Stimulated activated naive B cell treated with anti-CD40 and anti-IgM and Interleukin-4, amounts not matched to agents 10 μg/mL and 1 μg/mL and 100 μg/mL, for 72 hours (primary cell): ENCODE data around the gene LRRC26.

Experiments
- ATAC-seq, 2 donors: fragments of 150-1000 bp; cut with Tn5 transposase; replicated peaks; 2 replicates each; pipeline ENCODE4 v1.10.0; 2021; ENCODE audit warnings: moderate library complexity in 1 of 2
- DNase-seq: peaks from one replicate; pipeline ENCODE4 v3.0.0; 2021
- H3K27ac Mint-ChIP-seq: one replicate; pipeline ENCODE4 v1.8.0; 2022; ENCODE audit warnings: mild to moderate bottlenecking, mixed read lengths
- H3K27me3 Mint-ChIP-seq, 2 donors: one replicate each; pipeline ENCODE4 v1.8.0; 2022; ENCODE audit warnings: mixed read lengths in 2 of 2
- H3K36me3 Mint-ChIP-seq, 2 donors: one replicate each; pipeline ENCODE4 v1.8.0; 2022; ENCODE audit warnings: mixed read lengths in 2 of 2, mild to moderate bottlenecking in 1 of 2
- H3K4me1 Mint-ChIP-seq, 2 donors: one replicate each; pipeline ENCODE4 v1.8.0; 2022; ENCODE audit warnings: mixed read lengths in 2 of 2, mild to moderate bottlenecking in 1 of 2
- H3K4me3 Mint-ChIP-seq, 2 donors: one replicate each; pipeline ENCODE4 v1.8.0; 2022; ENCODE audit warnings: mild to moderate bottlenecking in 2 of 2, mixed read lengths in 2 of 2, moderate library complexity in 1 of 2
- H3K9me3 Mint-ChIP-seq, 2 donors: one replicate each; pipeline ENCODE4 v1.8.0; 2022; ENCODE audit warnings: mixed read lengths in 2 of 2, mild to moderate bottlenecking in 1 of 2

Gene LRRC26

GRCh38 chr9:137163365-137163715 is 6.5 kb downstream of the LRRC26 start:
- Mint-ChIP-seq H3K27ac (peak overlapping the region; percentile 83), H3K4me3 (peak overlapping the region in 1 of 2 donors; percentile 29), H3K36me3 (no peaks in the 10 kb centered on the region), H3K27me3 (peaks cover 59 to 77% of the 10 kb centered on the region in 2 donors), H3K4me1 (peaks cover 11 to 19% of the 10 kb centered on the region in 2 donors), H3K9me3 (no peaks in the 10 kb centered on the region)
- DNase-seq (no peak), ATAC-seq (no peak)

GRCh38 chr9:137162505-137163364 is 7.1 kb downstream of the LRRC26 start:
- H3K36me3 Mint-ChIP-seq, result no peaks in the 10 kb centered on the region
- peaks cover 65 to 78% of the 10 kb centered on the region in 2 donors for H3K27me3 Mint-ChIP-seq
- H3K4me1 Mint-ChIP-seq, result peaks cover 14 to 19% of the 10 kb centered on the region in 2 donors
- H3K27ac Mint-ChIP-seq, result no peak overlapping the region
- no peak for ATAC-seq
- DNase-seq, result no peak
- no peaks in the 10 kb centered on the region for H3K9me3 Mint-ChIP-seq
- H3K4me3 Mint-ChIP-seq, result peak overlapping the region in 1 of 2 donors; percentile 39

- H3K4me3 Mint-ChIP-seq, result no peak overlapping the region
- H3K36me3 Mint-ChIP-seq, result no peaks in the 10 kb centered on the region
- DNase-seq, result no peak
- no peak for ATAC-seq
- no peaks in the 10 kb centered on the region for H3K9me3 Mint-ChIP-seq
- no peak overlapping the region for H3K27ac Mint-ChIP-seq
- H3K27me3 Mint-ChIP-seq, result peaks cover 71 to 85% of the 10 kb centered on the region in 2 donors
- peaks cover 18 to 24% of the 10 kb centered on the region in 2 donors for H3K4me1 Mint-ChIP-seq
Observed at GRCh38 chr9:137161558-137162486, 8.0 kb downstream of the LRRC26 start.

- ATAC-seq (no peak), DNase-seq (no peak)
- Mint-ChIP-seq H3K4me1 (peaks cover 19 to 20% of the 10 kb centered on the region in 2 donors), H3K27me3 (peaks cover 66 to 84% of the 10 kb centered on the region in 2 donors), H3K27ac (peak overlapping the region; percentile 42), H3K4me3 (no peak overlapping the region), H3K36me3 (no peaks in the 10 kb centered on the region), H3K9me3 (no peaks in the 10 kb centered on the region)
Observed at GRCh38 chr9:137160716-137161557, 8.9 kb downstream of the LRRC26 start.

- DNase-seq, result no peak
- no peaks in the 10 kb centered on the region for H3K9me3 Mint-ChIP-seq
- no peak overlapping the region for H3K4me3 Mint-ChIP-seq
- ATAC-seq, result no peak
- H3K27ac Mint-ChIP-seq, result peak overlapping the region; percentile 14
- peaks cover 19 to 20% of the 10 kb centered on the region in 2 donors for H3K4me1 Mint-ChIP-seq
- no peaks in the 10 kb centered on the region for H3K36me3 Mint-ChIP-seq
- H3K27me3 Mint-ChIP-seq, result peaks cover 65 to 84% of the 10 kb centered on the region in 2 donors
Observed at GRCh38 chr9:137160054-137160425, 9.8 kb downstream of the LRRC26 start.

- Mint-ChIP-seq H3K27me3 (peaks cover 66 to 83% of the 10 kb centered on the region in 2 donors), H3K36me3 (no peaks in the 10 kb centered on the region), H3K4me3 (no peak overlapping the region), H3K4me1 (peaks cover 19 to 20% of the 10 kb centered on the region in 2 donors), H3K27ac (peak overlapping the region; percentile 14), H3K9me3 (no peaks in the 10 kb centered on the region)
- ATAC-seq (peak in 1 of 2 donors; percentile 13), DNase-seq (no peak)
Observed at GRCh38 chr9:137159105-137160053, 10.5 kb downstream of the LRRC26 start.

GRCh38 chr9:137158625-137159024 is 11.2 kb downstream of the LRRC26 start:
- Mint-ChIP-seq H3K36me3 (no peaks in the 10 kb centered on the region), H3K4me3 (no peak overlapping the region), H3K27me3 (peaks cover 61 to 77% of the 10 kb centered on the region in 2 donors), H3K27ac (no peak overlapping the region), H3K4me1 (peaks cover 19 to 20% of the 10 kb centered on the region in 2 donors), H3K9me3 (no peaks in the 10 kb centered on the region)
- no peak for DNase-seq
- no peak for ATAC-seq

- Mint-ChIP-seq H3K4me1 (peaks cover 18 to 19% of the 10 kb centered on the region in 2 donors), H3K27me3 (peaks cover 55 to 70% of the 10 kb centered on the region in 2 donors), H3K9me3 (no peaks in the 10 kb centered on the region), H3K4me3 (no peak overlapping the region), H3K36me3 (no peaks in the 10 kb centered on the region), H3K27ac (no peak overlapping the region)
- ATAC-seq, result no peak
- no peak for DNase-seq
Observed at GRCh38 chr9:137157618-137158415, 12.0 kb downstream of the LRRC26 start.

GRCh38 chr9:137156567-137157375 is 13.1 kb downstream of the LRRC26 start:
- H3K9me3 Mint-ChIP-seq, result no peaks in the 10 kb centered on the region
- peak overlapping the region; percentile 53 to 68 for H3K4me3 Mint-ChIP-seq
- peaks cover 52 to 67% of the 10 kb centered on the region in 2 donors for H3K27me3 Mint-ChIP-seq
- H3K4me1 Mint-ChIP-seq, result peaks cover 18 to 21% of the 10 kb centered on the region in 2 donors
- H3K36me3 Mint-ChIP-seq, result no peaks in the 10 kb centered on the region
- peak overlapping the region; percentile 56 for H3K27ac Mint-ChIP-seq
- DNase-seq (peak; percentile 45), ATAC-seq (peak; percentile 63 to 68)

GRCh38 chr9:137152844-137153405 is 16.9 kb downstream of the LRRC26 start:
- no peak for ATAC-seq
- Mint-ChIP-seq H3K4me1 (peaks cover 12 to 30% of the 10 kb centered on the region in 2 donors), H3K9me3 (no peaks in the 10 kb centered on the region), H3K36me3 (no peaks in the 10 kb centered on the region), H3K27ac (no peak overlapping the region), H3K4me3 (no peak overlapping the region), H3K27me3 (peaks cover 27 to 34% of the 10 kb centered on the region in 2 donors)
- no peak for DNase-seq

- peak overlapping the region; percentile 87 for H3K27ac Mint-ChIP-seq
- H3K4me1 Mint-ChIP-seq, result peaks cover 4 to 25% of the 10 kb centered on the region in 2 donors
- DNase-seq, result peak; percentile 69
- peak overlapping the region; percentile 21 to 31 for H3K4me3 Mint-ChIP-seq
- ATAC-seq, result peak; percentile 61 to 66
- H3K9me3 Mint-ChIP-seq, result no peaks in the 10 kb centered on the region
- H3K36me3 Mint-ChIP-seq, result no peaks in the 10 kb centered on the region
- peaks cover 26 to 30% of the 10 kb centered on the region in 2 donors for H3K27me3 Mint-ChIP-seq
Observed at GRCh38 chr9:137150617-137151457, 19.0 kb downstream of the LRRC26 start.
